Measurements from ENCODE around the gene STX10.

Gene STX10

GRCh38 chr19:13164343-13165161 is 14.4 kb upstream of the STX10 start:
- DNase-seq = peak in 28 of 51 donors; percentile 11 to 59 (median 35)

DNA sequence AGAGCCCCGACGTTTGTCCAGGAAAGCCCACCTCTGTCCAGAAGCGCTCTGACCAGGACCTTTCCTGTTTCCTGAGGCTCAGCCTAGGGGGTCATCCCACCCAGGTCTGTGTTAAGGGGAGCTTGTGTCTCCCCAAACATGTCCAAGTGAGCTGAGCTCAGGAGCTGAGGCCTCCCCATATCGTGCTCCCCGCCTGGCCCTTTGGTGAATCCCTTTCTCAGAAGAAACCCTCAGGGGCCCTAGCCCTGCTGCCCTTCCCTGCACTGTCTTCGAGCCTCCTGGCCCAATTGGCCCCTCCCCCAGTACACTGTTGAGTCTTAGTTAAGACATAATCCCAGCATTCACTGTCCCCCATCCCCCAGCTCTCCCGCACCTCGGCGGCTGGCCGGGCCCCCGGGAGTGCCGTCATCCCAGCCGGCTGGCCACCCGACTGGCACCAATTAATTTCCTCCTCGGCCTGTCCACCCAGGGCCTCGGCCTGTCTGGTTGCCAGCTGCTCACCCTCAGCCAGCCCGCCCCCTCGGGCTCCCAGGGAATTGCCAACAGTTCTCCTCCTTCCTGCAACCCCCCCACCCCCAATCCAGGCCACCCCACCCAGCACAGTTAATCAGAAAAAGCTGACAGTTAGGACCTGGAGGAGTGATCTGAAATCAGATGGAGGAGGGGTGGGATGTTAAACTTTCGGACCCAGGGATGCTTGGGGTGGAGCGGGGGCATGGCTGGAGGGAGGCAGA is 13.6 kb upstream of the STX10 start:
- peak in 42 of 51 donors; percentile 11 to 82 (median 54) for DNase-seq

- peak in 49 of 51 donors; percentile 9 to 96 (median 86) for DNase-seq
Observed at GRCh38 chr19:13162724-13163608, 12.8 kb upstream of the STX10 start.

DNA sequence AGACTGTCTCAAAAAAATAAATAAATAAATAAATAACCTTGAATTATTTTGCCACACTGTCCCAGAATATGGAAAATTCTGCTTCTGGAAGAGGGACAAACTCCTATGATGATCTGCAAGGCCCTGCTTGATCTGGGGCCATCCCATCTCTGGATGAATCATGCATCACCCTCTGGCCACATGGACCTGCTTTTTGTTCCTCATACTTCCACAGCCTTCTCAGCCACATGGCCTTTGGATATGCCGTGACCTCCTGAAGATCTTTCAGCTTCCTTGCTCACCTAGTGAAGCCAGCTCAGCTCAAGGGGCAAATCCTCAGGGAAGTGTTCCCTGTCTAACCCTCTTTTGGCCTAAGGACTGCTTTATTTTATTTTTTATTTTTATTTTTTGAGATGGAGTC is 10.4 kb upstream of the STX10 start:
- DNase-seq = no peak

DNA sequence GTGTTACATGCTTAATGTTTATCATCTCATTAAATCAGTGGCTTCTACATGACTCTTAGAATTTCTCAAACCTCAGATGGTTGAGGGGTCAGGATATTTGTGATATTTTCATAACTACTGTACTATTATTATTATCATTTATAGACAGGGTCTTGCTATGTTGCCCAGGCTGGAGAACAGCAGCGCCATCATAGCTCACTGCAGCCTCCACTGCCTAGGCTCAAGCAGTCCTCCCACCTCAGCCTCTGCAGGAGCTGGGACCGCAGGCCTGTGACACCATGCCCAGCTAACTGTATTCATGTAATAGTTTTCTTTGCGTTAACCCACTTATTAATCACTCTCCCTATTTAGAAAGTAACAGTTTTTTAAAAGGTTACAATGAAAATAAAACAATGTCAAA is 9.5 kb upstream of the STX10 start:
- DNase-seq = no peak

GRCh38 chr19:13155472-13156359 is 5.5 kb upstream of the STX10 start:
- DNase-seq = peak in 20 of 51 donors; percentile 3 to 55 (median 25)

GRCh38 chr19:13154911-13155471 is 4.8 kb upstream of the STX10 start:
- DNase-seq = peak in 22 of 51 donors; percentile 11 to 68 (median 30)

DNA sequence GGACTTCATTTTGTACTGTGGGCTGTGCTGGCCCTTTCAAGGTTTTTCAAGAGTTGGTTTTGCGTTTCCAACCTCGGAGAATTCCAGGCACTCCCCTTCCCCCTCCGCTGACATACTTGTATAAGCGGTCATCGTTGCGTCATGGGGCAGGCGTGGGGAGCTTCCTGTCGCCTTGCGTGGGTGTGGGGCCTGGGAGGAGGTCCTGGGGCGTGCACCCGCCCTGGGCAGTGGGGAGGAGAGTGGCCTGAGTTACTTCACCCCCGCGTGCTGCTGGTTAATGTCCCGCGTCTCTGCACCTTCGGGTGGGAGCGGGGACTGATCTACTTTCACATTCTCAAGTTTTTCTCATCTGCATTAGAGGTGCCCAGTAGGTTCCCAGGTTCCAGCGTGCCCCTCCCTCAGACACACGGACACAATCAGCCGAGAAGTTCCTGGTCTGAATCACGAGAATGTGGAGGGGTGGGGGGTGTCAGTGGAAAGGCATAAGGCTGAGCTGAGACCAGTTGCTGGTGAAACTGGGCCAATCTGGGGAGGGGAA is 4.1 kb upstream of the STX10 start:
- peak in 32 of 51 donors; percentile 12 to 65 (median 40) for DNase-seq

GRCh38 chr19:13153569-13154240 is 3.5 kb upstream of the STX10 start:
- DNase-seq = peak in 7 of 51 donors; percentile 14 to 51 (median 35)

GRCh38 chr19:13152974-13153568 is 2.9 kb upstream of the STX10 start:
- peak in 50 of 51 donors; percentile 78 to 97 (median 93) for DNase-seq

DNA sequence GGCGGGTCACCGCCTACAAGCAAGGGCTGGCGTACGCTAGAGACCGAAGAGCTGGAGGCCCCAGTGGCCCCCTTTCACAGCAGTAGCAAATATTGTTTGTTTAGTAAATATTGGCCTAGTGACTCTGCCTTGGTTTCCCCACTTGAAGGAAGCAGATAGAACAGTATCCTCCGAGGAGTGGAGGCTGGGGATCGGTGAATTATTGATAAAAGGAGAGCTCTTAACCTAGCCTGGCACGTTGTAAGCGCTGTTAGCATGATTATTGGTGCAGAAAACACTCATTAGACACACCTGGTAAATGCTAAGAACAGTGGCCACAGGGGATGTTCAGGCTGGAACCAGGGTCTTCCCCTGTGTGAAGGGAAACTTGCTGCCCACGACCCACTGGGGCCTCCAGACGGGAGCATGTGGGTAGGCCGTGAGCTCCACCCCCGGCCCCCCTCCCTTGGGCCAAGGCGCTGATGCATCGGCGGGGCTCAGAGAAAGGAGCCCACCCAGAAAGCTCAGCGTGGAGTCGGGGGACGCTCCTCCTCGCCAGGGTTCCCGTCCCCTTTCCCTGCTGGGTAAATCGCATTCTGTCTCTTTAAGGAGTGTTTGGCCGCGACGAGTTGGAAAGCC is 2.3 kb upstream of the STX10 start:
- DNase-seq = peak in 2 of 51 donors; percentile 50 to 78

DNA sequence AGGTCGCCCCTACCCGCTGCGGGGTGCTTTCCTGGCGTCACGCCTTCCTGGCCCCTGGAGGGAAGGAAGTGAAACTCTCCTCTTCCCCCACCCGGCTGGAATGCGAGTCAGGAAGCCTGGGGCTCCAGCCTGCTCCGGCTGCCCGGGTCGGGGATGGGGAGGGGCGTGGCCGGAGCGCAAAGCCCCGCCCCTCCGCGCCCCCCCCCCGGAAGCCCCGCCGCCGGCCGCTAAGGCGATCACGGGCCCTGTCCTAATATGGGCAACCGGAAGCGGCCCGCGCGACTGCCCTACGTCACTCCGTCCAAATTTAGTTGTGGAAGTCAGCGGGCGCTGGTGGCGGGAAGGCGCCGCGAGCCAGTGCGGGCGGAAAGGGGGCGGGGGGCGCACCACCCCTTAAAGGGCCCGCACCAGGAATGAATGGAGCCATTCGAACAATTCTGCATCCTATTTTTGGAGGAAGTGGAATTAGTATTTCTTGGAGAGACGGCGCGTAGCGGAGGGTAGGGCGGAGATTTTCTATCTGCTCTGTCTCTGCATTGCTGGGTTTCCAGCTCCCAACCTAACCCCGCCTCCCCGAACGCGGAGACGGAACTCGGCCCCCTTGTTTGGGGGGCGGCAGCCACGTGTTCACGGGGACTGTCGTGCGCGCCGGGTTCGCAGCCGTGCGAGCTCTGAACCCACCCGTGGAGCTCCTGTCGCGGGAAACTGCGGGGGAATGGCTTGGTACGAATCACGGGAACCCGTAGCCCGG is 1.6 kb upstream of the STX10 start:
- DNase-seq = peak; percentile 74 to 99 (median 95)

- peak in 7 of 51 donors; percentile 30 to 70 (median 51) for DNase-seq
Observed at GRCh38 chr19:13150931-13151604, 893 bp upstream of the STX10 start.

GRCh38 chr19:13149628-13150186 is 468 bp downstream of the STX10 start:
- peak in 18 of 51 donors; percentile 25 to 76 (median 53) for DNase-seq

GRCh38 chr19:13149173-13149627 is 975 bp downstream of the STX10 start:
- peak in 2 of 51 donors; percentile 29 to 49 for DNase-seq
